SK-N-SH (cell line): ENCODE results near the gene CACNA1D. TPM values are rescaled to one million over a fixed set of nuclear protein-coding genes. Genes with fewer than 3 reads are reported as not detected.

Experiments used
- CTCF ChIA-PET: fragments of 300-600, 350-600 bp; formaldehyde crosslinking; extraction: SDS; loops from one replicate; lab custom pipeline; 2021; lab: Yijun Ruan, JAX
- POLR2A ChIA-PET: fragments of 350-600 bp; sonication (Branson Sonifier 250); formaldehyde crosslinking; extraction: SDS; loops from one replicate; lab custom pipeline; 2020; ENCODE audit warnings: antibody characterized with exemption, inconsistent platforms; lab: Yijun Ruan, JAX
- DNase-seq: peaks from one replicate; pipeline ENCODE4 v3.0.0; 2012
- H2AFZ ChIP-seq: fragments of 200-600 bp; sonication (generic); 2 replicates; pipeline ENCODE4 v1.8.1; 2016; ENCODE audit warnings: antibody characterized with exemption, mild to moderate bottlenecking, low read depth
- H3F3A ChIP-seq: fragments of 200-600 bp; sonication (generic); replicated peaks from 2 replicates; pipeline ENCODE3; 2016; ENCODE audit warnings: antibody characterized with exemption, mild to moderate bottlenecking; ENCODE audit not compliant: insufficient read depth
- H3K27ac ChIP-seq, 2 experiments: fragments of 200-500 bp in 1 of 2; fragments of 200-600 bp in 1 of 2; sonication (Bioruptor generic) in 1 of 2; sonication (generic), shearing (Covaris generic) in 1 of 2; 2 replicates each; pipeline versions ENCODE4 v1.5.1 to v1.6.1; 2014 to 2016; ENCODE audit warnings: low read depth in 2 of 2, inconsistent platforms in 1 of 2, low read length in 1 of 2, mild to moderate bottlenecking in 1 of 2, mixed read lengths in 1 of 2
- H3K27me3 ChIP-seq: fragments of 200-600 bp; sonication (generic), shearing (Covaris generic); 2 replicates; pipeline ENCODE4 v1.6.1; 2016; ENCODE audit warnings: mixed run types; ENCODE audit not compliant: insufficient read depth
- H3K36me3 ChIP-seq, 2 experiments: fragments of 200-500 bp in 1 of 2; fragments of 200-600 bp in 1 of 2; sonication (Bioruptor generic) in 1 of 2; sonication (generic) in 1 of 2; replicated peaks in 1 of 2; 2 replicates each; pipeline versions ENCODE3 to v1.5.1; 2014 to 2016; ENCODE audit warnings: low read length in 1 of 2, mild to moderate bottlenecking in 1 of 2; ENCODE audit not compliant: insufficient read depth in 2 of 2, control insufficient read depth in 1 of 2
- H3K4me1 ChIP-seq, 2 experiments: fragments of 200-500 bp in 1 of 2; fragments of 200-600 bp in 1 of 2; sonication (Bioruptor generic) in 1 of 2; sonication (generic), shearing (Covaris generic) in 1 of 2; 2 replicates each; pipeline versions ENCODE4 v1.5.1 to v1.6.1; 2014 to 2016; ENCODE audit warnings: low read depth in 1 of 2, low read length in 1 of 2, mixed run types in 1 of 2; ENCODE audit not compliant: insufficient read depth in 2 of 2, control insufficient read depth in 1 of 2
- H3K4me2 ChIP-seq: fragments of 200-600 bp; sonication (generic), shearing (Covaris generic); 2 replicates; pipeline ENCODE4 v1.6.1; 2017; ENCODE audit warnings: mixed run types
- H3K4me3 ChIP-seq, 2 experiments: fragments of 200-500 bp in 1 of 2; fragments of 200-600 bp in 1 of 2; sonication (Bioruptor generic) in 1 of 2; sonication (generic), shearing (Covaris generic) in 1 of 2; 2 replicates each; pipeline versions ENCODE4 v1.5.1 to v1.8.1; 2014 to 2016; ENCODE audit warnings: low read depth in 2 of 2, inconsistent platforms in 1 of 2, low read length in 1 of 2, mild to moderate bottlenecking in 1 of 2, mixed read lengths in 1 of 2, moderate library complexity in 1 of 2
- H3K79me2 ChIP-seq: fragments of 200-600 bp; sonication (generic); 2 replicates; pipeline ENCODE4 v1.8.1; 2017; ENCODE audit warnings: mild to moderate bottlenecking; ENCODE audit not compliant: insufficient read depth
- H3K9ac ChIP-seq: fragments of 200-600 bp; sonication (generic); 2 replicates; pipeline ENCODE4 v1.6.1; 2017; ENCODE audit warnings: mixed run types
- H3K9me2 ChIP-seq: fragments of 200-600 bp; sonication (generic); 2 replicates; pipeline ENCODE4 v1.6.1; 2017; ENCODE audit warnings: mixed run types
- H3K9me3 ChIP-seq: fragments of 200-600 bp; sonication (generic); 2 replicates; pipeline ENCODE4 v1.6.1; 2017; ENCODE audit warnings: mixed run types, mild to moderate bottlenecking, moderate library complexity
- H4K20me1 ChIP-seq: fragments of 200-600 bp; sonication (generic); 2 replicates; pipeline ENCODE4 v1.6.1; 2017; ENCODE audit warnings: mild to moderate bottlenecking, mixed run types; ENCODE audit not compliant: insufficient read depth
- ELF1 ChIP-seq: IDR thresholded peaks from 2 replicates; pipeline ENCODE4 v1.4.0; 2012
- FOSL2 ChIP-seq: IDR thresholded peaks from 2 replicates; pipeline ENCODE4 v1.4.0; 2012; ENCODE audit warnings: low read depth, mild to moderate bottlenecking, moderate library complexity, borderline replicate concordance
- FOXJ3 ChIP-seq: sonication (generic); formaldehyde crosslinking; IDR thresholded peaks from 2 replicates; pipeline ENCODE4 v1.5.1; 2020; ENCODE audit warnings: mild to moderate bottlenecking, missing genetic modification reagents
- FOXM1 ChIP-seq: IDR thresholded peaks from 2 replicates; pipeline ENCODE4 v1.4.0; 2012; ENCODE audit warnings: low read depth, mild to moderate bottlenecking
- GABPA ChIP-seq: IDR thresholded peaks from 2 replicates; pipeline ENCODE4 v1.4.0; 2012; ENCODE audit warnings: low read depth, mild to moderate bottlenecking
- GATA2 ChIP-seq: sonication (generic); formaldehyde crosslinking; IDR thresholded peaks from 2 replicates; pipeline ENCODE4 v1.5.0; 2020; ENCODE audit warnings: mild to moderate bottlenecking, missing genetic modification reagents
- MXI1 ChIP-seq: IDR thresholded peaks from 2 replicates; pipeline ENCODE4 v1.6.1; 2012; ENCODE audit warnings: mild to moderate bottlenecking, low read depth, low read length, improper control_type of control experiment
- NFIC ChIP-seq: IDR thresholded peaks from 2 replicates; pipeline ENCODE4 v1.4.0; 2012; ENCODE audit warnings: borderline replicate concordance
- NRF1 ChIP-seq: IDR thresholded peaks from 2 replicates; pipeline ENCODE4 v1.6.1; 2012; ENCODE audit warnings: low read depth, mild to moderate bottlenecking, low read length
- POLR2AphosphoS5 ChIP-seq: IDR thresholded peaks from 2 replicates; pipeline ENCODE4 v1.6.1; 2012; ENCODE audit warnings: low read depth, low read length
- RFX5 ChIP-seq: IDR thresholded peaks from 2 replicates; pipeline ENCODE4 v1.6.1; 2012; ENCODE audit warnings: mild to moderate bottlenecking, improper control_type of control experiment, low read length
- SIN3A ChIP-seq: IDR thresholded peaks from 2 replicates; pipeline ENCODE4 v1.6.1; 2012; ENCODE audit warnings: low read depth, mild to moderate bottlenecking, low read length, moderate library complexity, borderline replicate concordance
- SMC3 ChIP-seq: IDR thresholded peaks from 2 replicates; pipeline ENCODE4 v1.6.1; 2012; ENCODE audit warnings: low read depth, low read length, improper control_type of control experiment
- TAF1 ChIP-seq: IDR thresholded peaks from 2 replicates; pipeline ENCODE4 v1.6.1; 2012; ENCODE audit warnings: low read depth, mild to moderate bottlenecking, low read length, moderate library complexity, borderline replicate concordance
- YY1 ChIP-seq: IDR thresholded peaks from 2 replicates; pipeline ENCODE4 v1.4.0; 2012; ENCODE audit warnings: low read depth, mild to moderate bottlenecking
- WGBS: methylation state at CpG from one replicate; pipeline ENCODE4 v1.1.6; 2017; ENCODE audit warnings: low lambda C conversion rate; 5-methylcytosine and 5-hydroxymethylcytosine counted together
- polyA plus RNA-seq, 3 experiments: library from polyadenylated mRNA; depleted of rRNA; stranded (reverse); fragments of >200 nt; gene quantifications; 2 replicates each; pipeline ENCODE4 v1.2.3, GENCODE V29; 2012
- TF ChIP-seq, protein P1 (sequence below): IDR thresholded peaks from 2 replicates; pipeline ENCODE4 v1.6.1; 2012; ENCODE audit warnings: mild to moderate bottlenecking, low read depth, low read length, moderate library complexity
- TF ChIP-seq, protein P2 (sequence below): IDR thresholded peaks from 2 replicates; pipeline ENCODE4 v1.4.0; 2012; ENCODE audit warnings: low read depth, borderline replicate concordance
- TF ChIP-seq, protein P3 (sequence below): IDR thresholded peaks from 2 replicates; pipeline ENCODE4; 2012
- TF ChIP-seq, protein P4 (sequence below): fragments of 200-600 bp; sonication (generic); IDR thresholded peaks from 2 replicates; pipeline ENCODE4 v1.6.1; 2017; ENCODE audit warnings: antibody characterized with exemption, mild to moderate bottlenecking, moderate library complexity

Gene CACNA1D
- polyA plus RNA-seq, 1 of the 3 experiments (the other 2 are of a cell fraction), result 0.12 TPM

DNA sequence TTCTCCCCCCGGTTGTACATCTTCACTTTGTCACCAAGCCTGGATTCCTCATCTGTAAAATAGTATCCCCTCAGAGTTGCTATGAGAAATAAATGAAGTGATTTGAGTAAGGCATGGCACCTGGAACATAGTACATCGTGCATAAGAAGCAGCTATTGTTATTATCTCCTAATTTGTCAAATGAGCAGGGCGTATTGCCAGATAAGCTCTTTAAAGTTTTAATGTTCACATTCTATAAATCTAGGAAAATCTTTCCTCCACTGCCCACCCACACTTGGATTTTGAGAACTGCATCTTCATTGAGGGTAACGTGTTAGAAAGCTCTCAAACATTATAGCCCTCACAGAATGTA, 32.3 kb downstream of the CACNA1D start:
- Histone ChIP-seq H3K9ac (no peak overlapping the region), H3K9me3 (no peaks in the 10 kb centered on the region), H3K4me3 (no peak overlapping the region), H3K79me2 (no peaks in the 10 kb centered on the region), H3K27ac (no peak overlapping the region), H2AFZ (no peak overlapping the region), H3K36me3 (no peaks in the 10 kb centered on the region), H3K9me2 (no peaks in the 10 kb centered on the region), H3K27me3 (0 out of 2 replicates have a peak, but pooled peaks cover 4% of the 10 kb centered on the region), H3K4me1 (peaks cover 0 to 8% of the 10 kb centered on the region in 2 experiments; a peak in 1 of 4 replicates), H3F3A (no peaks in the 10 kb centered on the region), H3K4me2 (no peak overlapping the region), H4K20me1 (no peaks in the 10 kb centered on the region)
- no peak for TF ChIP-seq NRF1
- no peak for TF ChIP-seq GABPA
- no peak for TF ChIP-seq FOXJ3
- 47% methylated on average over 4 of the region's 4 CpGs for WGBS
- ChIA-PET CTCF (no interaction called here), POLR2A (no interaction called here)
- DNase-seq, result no peak

DNA sequence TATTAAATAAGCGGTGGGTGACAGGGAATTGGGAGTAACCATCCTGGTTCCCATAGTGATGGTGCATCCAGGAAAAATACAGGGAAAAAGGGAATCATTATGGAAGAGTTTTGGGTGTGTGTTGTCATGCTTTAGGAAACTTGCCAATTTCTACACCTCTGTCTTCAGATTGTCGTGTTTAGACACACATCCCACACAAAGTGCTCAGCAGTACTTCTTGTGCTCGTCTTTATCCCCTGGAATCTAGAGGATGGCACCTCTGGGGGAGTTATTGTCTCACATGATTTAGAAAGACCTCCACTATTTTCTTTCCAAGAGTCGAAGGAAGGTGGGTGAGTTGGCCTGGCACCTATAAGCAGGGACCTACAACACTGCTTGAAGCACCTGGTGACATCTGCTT, 35.8 kb downstream of the CACNA1D start:
- Histone ChIP-seq H3K9me3 (no peaks in the 10 kb centered on the region), H3K27me3 (no peaks in the 10 kb centered on the region), H2AFZ (no peak overlapping the region), H3K4me3 (no peak overlapping the region), H3K9ac (no peak overlapping the region), H3K9me2 (no peaks in the 10 kb centered on the region), H4K20me1 (no peaks in the 10 kb centered on the region), H3K4me2 (no peak overlapping the region), H3K27ac (no peak overlapping the region), H3F3A (no peaks in the 10 kb centered on the region), H3K4me1 (peaks cover 0 to 34% of the 10 kb centered on the region in 2 experiments; a peak in 2 of 4 replicates), H3K36me3 (no peaks in the 10 kb centered on the region), H3K79me2 (no peaks in the 10 kb centered on the region)
- no peak for DNase-seq
- WGBS, result 32% methylated on average over 3 of the region's 4 CpGs
- ChIA-PET POLR2A (no interaction called here), CTCF (no interaction called here)
- TF ChIP-seq POLR2AphosphoS5 (no peak), FOXJ3 (no peak), SMC3 (no peak), GABPA (no peak), TAF1 (no peak), MXI1 (no peak), SIN3A (no peak), YY1 (no peak), NRF1 (no peak), ELF1 (no peak), GATA2 (CRISPR knock-in tag) (no peak), FOSL2 (no peak), FOXM1 (no peak), RFX5 (no peak), NFIC (no peak)
- TF ChIP-seq, protein P1, sequence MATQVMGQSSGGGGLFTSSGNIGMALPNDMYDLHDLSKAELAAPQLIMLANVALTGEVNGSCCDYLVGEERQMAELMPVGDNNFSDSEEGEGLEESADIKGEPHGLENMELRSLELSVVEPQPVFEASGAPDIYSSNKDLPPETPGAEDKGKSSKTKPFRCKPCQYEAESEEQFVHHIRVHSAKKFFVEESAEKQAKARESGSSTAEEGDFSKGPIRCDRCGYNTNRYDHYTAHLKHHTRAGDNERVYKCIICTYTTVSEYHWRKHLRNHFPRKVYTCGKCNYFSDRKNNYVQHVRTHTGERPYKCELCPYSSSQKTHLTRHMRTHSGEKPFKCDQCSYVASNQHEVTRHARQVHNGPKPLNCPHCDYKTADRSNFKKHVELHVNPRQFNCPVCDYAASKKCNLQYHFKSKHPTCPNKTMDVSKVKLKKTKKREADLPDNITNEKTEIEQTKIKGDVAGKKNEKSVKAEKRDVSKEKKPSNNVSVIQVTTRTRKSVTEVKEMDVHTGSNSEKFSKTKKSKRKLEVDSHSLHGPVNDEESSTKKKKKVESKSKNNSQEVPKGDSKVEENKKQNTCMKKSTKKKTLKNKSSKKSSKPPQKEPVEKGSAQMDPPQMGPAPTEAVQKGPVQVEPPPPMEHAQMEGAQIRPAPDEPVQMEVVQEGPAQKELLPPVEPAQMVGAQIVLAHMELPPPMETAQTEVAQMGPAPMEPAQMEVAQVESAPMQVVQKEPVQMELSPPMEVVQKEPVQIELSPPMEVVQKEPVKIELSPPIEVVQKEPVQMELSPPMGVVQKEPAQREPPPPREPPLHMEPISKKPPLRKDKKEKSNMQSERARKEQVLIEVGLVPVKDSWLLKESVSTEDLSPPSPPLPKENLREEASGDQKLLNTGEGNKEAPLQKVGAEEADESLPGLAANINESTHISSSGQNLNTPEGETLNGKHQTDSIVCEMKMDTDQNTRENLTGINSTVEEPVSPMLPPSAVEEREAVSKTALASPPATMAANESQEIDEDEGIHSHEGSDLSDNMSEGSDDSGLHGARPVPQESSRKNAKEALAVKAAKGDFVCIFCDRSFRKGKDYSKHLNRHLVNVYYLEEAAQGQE, result no peak
- TF ChIP-seq, protein P2, sequence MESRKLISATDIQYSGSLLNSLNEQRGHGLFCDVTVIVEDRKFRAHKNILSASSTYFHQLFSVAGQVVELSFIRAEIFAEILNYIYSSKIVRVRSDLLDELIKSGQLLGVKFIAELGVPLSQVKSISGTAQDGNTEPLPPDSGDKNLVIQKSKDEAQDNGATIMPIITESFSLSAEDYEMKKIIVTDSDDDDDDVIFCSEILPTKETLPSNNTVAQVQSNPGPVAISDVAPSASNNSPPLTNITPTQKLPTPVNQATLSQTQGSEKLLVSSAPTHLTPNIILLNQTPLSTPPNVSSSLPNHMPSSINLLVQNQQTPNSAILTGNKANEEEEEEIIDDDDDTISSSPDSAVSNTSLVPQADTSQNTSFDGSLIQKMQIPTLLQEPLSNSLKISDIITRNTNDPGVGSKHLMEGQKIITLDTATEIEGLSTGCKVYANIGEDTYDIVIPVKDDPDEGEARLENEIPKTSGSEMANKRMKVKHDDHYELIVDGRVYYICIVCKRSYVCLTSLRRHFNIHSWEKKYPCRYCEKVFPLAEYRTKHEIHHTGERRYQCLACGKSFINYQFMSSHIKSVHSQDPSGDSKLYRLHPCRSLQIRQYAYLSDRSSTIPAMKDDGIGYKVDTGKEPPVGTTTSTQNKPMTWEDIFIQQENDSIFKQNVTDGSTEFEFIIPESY, result no peak
- TF ChIP-seq, protein P3, sequence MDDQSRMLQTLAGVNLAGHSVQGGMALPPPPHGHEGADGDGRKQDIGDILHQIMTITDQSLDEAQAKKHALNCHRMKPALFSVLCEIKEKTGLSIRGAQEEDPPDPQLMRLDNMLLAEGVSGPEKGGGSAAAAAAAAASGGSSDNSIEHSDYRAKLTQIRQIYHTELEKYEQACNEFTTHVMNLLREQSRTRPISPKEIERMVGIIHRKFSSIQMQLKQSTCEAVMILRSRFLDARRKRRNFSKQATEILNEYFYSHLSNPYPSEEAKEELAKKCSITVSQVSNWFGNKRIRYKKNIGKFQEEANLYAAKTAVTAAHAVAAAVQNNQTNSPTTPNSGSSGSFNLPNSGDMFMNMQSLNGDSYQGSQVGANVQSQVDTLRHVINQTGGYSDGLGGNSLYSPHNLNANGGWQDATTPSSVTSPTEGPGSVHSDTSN, result no peak
- TF ChIP-seq, protein P4, sequence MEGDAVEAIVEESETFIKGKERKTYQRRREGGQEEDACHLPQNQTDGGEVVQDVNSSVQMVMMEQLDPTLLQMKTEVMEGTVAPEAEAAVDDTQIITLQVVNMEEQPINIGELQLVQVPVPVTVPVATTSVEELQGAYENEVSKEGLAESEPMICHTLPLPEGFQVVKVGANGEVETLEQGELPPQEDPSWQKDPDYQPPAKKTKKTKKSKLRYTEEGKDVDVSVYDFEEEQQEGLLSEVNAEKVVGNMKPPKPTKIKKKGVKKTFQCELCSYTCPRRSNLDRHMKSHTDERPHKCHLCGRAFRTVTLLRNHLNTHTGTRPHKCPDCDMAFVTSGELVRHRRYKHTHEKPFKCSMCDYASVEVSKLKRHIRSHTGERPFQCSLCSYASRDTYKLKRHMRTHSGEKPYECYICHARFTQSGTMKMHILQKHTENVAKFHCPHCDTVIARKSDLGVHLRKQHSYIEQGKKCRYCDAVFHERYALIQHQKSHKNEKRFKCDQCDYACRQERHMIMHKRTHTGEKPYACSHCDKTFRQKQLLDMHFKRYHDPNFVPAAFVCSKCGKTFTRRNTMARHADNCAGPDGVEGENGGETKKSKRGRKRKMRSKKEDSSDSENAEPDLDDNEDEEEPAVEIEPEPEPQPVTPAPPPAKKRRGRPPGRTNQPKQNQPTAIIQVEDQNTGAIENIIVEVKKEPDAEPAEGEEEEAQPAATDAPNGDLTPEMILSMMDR, result no peak
